ENCODE data around the gene AASS.

Gene AASS

DNA sequence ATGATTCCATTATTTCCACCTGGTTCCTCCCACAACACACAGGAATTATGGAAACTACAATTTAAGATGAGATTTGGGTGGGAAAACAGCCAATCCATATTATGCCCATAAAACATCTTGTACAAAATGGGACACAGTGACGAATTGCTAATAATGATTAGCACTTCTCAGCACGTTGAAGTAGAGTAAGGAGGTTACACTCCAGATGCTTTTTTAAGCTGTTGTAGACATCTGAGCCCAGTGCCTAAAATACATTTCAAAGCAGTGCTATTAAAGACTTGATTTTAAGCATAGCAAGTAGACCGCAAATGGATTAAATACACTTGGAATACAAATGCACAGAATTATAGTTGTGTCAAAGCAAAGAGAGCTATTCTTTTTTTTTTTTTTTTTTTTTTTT lies 105.9 kb downstream of the AASS start:
- ChIA-PET POLR2A (no interaction called here), CTCF (no interaction called here)
- TF ChIP-seq ZNF221 (tag by site-specific recombination; IDR thresholded peaks at IDR 0.05; ENCODE audit: borderline replicate concordance) (no peak), PRDM4 (tag by site-specific recombination; IDR thresholded peaks at IDR 0.05) (no peak), ZNF473 (tag by site-specific recombination; IDR thresholded peaks at IDR 0.05) (no peak), ZNF513 (tag by site-specific recombination; IDR thresholded peaks at IDR 0.05) (no peak), ZSCAN4 (tag by site-specific recombination; IDR thresholded peaks at IDR 0.05) (no peak), ZNF423 (tag by site-specific recombination; IDR thresholded peaks at IDR 0.05) (no peak), TCF7L2 (IDR thresholded peaks at IDR 0.05; ENCODE audit: borderline replicate concordance, low read depth, low read length) (no peak), ZFP69B (tag by site-specific recombination; IDR thresholded peaks at IDR 0.05) (no peak), ZNF768 (tag by site-specific recombination; IDR thresholded peaks at IDR 0.05) (no peak), ZNF558 (tag by site-specific recombination; IDR thresholded peaks at IDR 0.05) (no peak), KLF16 (tag by site-specific recombination; IDR thresholded peaks at IDR 0.05) (no peak), SP3 (tag by site-specific recombination; IDR thresholded peaks at IDR 0.05) (no peak), ZNF404 (tag by site-specific recombination; IDR thresholded peaks at IDR 0.05) (no peak), ZNF596 (tag by site-specific recombination; IDR thresholded peaks at IDR 0.05) (no peak)
- TF ChIP-seq, protein P1, sequence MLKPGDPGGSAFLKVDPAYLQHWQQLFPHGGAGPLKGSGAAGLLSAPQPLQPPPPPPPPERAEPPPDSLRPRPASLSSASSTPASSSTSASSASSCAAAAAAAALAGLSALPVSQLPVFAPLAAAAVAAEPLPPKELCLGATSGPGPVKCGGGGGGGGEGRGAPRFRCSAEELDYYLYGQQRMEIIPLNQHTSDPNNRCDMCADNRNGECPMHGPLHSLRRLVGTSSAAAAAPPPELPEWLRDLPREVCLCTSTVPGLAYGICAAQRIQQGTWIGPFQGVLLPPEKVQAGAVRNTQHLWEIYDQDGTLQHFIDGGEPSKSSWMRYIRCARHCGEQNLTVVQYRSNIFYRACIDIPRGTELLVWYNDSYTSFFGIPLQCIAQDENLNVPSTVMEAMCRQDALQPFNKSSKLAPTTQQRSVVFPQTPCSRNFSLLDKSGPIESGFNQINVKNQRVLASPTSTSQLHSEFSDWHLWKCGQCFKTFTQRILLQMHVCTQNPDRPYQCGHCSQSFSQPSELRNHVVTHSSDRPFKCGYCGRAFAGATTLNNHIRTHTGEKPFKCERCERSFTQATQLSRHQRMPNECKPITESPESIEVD (tag by site-specific recombination; IDR thresholded peaks at IDR 0.05) = no peak
- TF ChIP-seq, protein P2, sequence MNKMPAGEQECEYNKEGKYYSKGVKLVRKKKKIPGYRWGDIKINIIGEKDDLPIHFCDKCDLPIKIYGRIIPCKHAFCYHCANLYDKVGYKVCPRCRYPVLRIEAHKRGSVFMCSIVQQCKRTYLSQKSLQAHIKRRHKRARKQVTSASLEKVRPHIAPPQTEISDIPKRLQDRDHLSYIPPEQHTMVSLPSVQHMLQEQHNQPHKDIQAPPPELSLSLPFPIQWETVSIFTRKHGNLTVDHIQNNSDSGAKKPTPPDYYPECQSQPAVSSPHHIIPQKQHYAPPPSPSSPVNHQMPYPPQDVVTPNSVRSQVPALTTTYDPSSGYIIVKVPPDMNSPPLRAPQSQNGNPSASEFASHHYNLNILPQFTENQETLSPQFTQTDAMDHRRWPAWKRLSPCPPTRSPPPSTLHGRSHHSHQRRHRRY (tag by site-specific recombination; IDR thresholded peaks at IDR 0.05) = no peak
- Histone ChIP-seq H3K27ac (ENCODE audit: extremely low read depth, low read depth, low read length) (no peak overlapping the region), H3K36me3 (ENCODE audit: control insufficient read depth in 2 of 2, insufficient read depth in 1 of 2, low read length in 2 of 2) (no peaks in the 10 kb centered on the region), H3K9me3 (ENCODE audit: control insufficient read depth, insufficient read depth, low read depth, low read length) (no peaks in the 10 kb centered on the region), H3K4me1 (ENCODE audit: control insufficient read depth, insufficient read depth, low read length) (no peaks in the 10 kb centered on the region), H3K4me3 (ENCODE audit: low read depth, low read length) (no peak overlapping the region)

DNA sequence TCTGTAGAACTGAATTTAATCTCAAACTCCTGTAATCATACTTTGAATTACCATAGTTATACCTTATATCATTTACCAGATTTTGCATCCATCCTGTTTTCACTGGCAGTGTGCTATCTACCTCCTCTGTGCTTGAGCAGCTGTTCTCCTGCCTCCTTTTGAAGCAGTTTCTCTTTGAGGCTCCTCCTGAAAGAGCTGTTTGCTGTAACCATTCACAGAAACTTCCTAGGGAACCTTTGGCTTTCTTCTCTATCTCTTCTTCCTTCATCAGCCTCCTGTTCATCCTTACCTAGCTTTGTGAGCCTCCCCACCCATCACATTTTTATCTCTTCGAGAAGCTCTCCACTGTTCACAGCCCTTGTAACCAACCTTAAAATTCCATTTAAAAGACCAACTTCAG lies 108.2 kb downstream of the AASS start:
- POLR2A ChIA-PET = no interaction called here
- no peak overlapping the region for H3K27ac ChIP-seq (ENCODE audit: extremely low read depth, low read depth, low read length)
- H3K36me3 ChIP-seq (ENCODE audit: control insufficient read depth in 2 of 2, insufficient read depth in 1 of 2, low read length in 2 of 2) = no peaks in the 10 kb centered on the region
- CTCF ChIA-PET = interaction anchor here (1.1 kb wide), 1 partner anchor 14 kb away, joined by 3 read pairs; no protein-coding TSS in a partner anchor
- no peaks in the 10 kb centered on the region for H3K9me3 ChIP-seq (ENCODE audit: control insufficient read depth, insufficient read depth, low read depth, low read length)
- no peak overlapping the region for H3K4me3 ChIP-seq (ENCODE audit: low read depth, low read length)
- no peaks in the 10 kb centered on the region for H3K4me1 ChIP-seq (ENCODE audit: control insufficient read depth, insufficient read depth, low read length)
- TF ChIP-seq, protein P3, sequence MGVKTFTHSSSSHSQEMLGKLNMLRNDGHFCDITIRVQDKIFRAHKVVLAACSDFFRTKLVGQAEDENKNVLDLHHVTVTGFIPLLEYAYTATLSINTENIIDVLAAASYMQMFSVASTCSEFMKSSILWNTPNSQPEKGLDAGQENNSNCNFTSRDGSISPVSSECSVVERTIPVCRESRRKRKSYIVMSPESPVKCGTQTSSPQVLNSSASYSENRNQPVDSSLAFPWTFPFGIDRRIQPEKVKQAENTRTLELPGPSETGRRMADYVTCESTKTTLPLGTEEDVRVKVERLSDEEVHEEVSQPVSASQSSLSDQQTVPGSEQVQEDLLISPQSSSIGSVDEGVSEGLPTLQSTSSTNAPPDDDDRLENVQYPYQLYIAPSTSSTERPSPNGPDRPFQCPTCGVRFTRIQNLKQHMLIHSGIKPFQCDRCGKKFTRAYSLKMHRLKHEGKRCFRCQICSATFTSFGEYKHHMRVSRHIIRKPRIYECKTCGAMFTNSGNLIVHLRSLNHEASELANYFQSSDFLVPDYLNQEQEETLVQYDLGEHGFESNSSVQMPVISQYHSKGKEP (tag by site-specific recombination; IDR thresholded peaks at IDR 0.05) = no peak
- TF ChIP-seq ZNF561 (tag by site-specific recombination; IDR thresholded peaks at IDR 0.05; ENCODE audit: borderline replicate concordance) = no peak
- TF ChIP-seq, protein P4, sequence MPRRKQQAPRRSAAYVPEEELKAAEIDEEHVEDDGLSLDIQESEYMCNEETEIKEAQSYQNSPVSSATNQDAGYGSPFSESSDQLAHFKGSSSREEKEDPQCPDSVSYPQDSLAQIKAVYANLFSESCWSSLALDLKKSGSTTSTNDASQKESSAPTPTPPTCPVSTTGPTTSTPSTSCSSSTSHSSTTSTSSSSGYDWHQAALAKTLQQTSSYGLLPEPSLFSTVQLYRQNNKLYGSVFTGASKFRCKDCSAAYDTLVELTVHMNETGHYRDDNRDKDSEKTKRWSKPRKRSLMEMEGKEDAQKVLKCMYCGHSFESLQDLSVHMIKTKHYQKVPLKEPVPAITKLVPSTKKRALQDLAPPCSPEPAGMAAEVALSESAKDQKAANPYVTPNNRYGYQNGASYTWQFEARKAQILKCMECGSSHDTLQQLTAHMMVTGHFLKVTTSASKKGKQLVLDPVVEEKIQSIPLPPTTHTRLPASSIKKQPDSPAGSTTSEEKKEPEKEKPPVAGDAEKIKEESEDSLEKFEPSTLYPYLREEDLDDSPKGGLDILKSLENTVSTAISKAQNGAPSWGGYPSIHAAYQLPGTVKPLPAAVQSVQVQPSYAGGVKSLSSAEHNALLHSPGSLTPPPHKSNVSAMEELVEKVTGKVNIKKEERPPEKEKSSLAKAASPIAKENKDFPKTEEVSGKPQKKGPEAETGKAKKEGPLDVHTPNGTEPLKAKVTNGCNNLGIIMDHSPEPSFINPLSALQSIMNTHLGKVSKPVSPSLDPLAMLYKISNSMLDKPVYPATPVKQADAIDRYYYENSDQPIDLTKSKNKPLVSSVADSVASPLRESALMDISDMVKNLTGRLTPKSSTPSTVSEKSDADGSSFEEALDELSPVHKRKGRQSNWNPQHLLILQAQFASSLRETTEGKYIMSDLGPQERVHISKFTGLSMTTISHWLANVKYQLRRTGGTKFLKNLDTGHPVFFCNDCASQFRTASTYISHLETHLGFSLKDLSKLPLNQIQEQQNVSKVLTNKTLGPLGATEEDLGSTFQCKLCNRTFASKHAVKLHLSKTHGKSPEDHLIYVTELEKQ (tag by site-specific recombination; IDR thresholded peaks at IDR 0.05; ENCODE audit: borderline replicate concordance) = no peak
- no peak for TF ChIP-seq CTCF (tag by site-specific recombination; IDR thresholded peaks at IDR 0.05)
